CD14-positive monocyte (primary cell): ENCODE results near the gene EPHA1. TPM values are rescaled to one million over a fixed set of nuclear protein-coding genes. Genes with fewer than 3 reads are reported as not detected.
"Not testable (repeated sequence)": the region's sequence is repeated elsewhere in the genome, so short reads cannot be mapped to it uniquely, and the experiment has no call there.

Source experiments
- DNase-seq, 3 donors: peaks; one replicate each; pipeline ENCODE4 v3.0.0-alpha.2; 2011 to 2022
- H2AFZ ChIP-seq: 2 replicates; pipeline ENCODE4 v1.6.0; 2012; ENCODE audit warnings: mild to moderate bottlenecking, low read depth, low read length, inconsistent platforms; ENCODE audit not compliant: insufficient read depth, poor library complexity, severe bottlenecking
- H3K27ac ChIP-seq, 2 donors: 1 replicate in 1 of 2; 2 replicates in 1 of 2; pipeline ENCODE4 v1.5.1; 2012 to 2013; ENCODE audit warnings: low read length in 2 of 2, control low read depth in 1 of 2, inconsistent platforms in 1 of 2, low read depth in 1 of 2, mild to moderate bottlenecking in 1 of 2
- H3K27me3 ChIP-seq, 2 donors: one replicate each; pipeline versions ENCODE4 v1.6.0 to v1.6.1; 2011 to 2013; ENCODE audit warnings: low read length in 2 of 2; ENCODE audit not compliant: control insufficient read depth in 2 of 2, insufficient read depth in 2 of 2
- H3K36me3 ChIP-seq, 2 donors: replicated peaks in 1 of 2; 1 replicate in 1 of 2; 2 replicates in 1 of 2; pipeline versions ENCODE4 v1.5.1 to v1.6.1; 2012 to 2013; ENCODE audit warnings: low read length in 2 of 2, control low read depth in 1 of 2, inconsistent platforms in 1 of 2, mild to moderate bottlenecking in 1 of 2; ENCODE audit not compliant: insufficient read depth in 2 of 2, control insufficient read depth in 1 of 2
- H3K4me1 ChIP-seq, 2 donors: 1 replicate in 1 of 2; 2 replicates in 1 of 2; pipeline versions ENCODE4 v1.5.1 to v1.6.1; 2012 to 2013; ENCODE audit warnings: low read length in 2 of 2, control low read depth in 1 of 2, inconsistent platforms in 1 of 2, mild to moderate bottlenecking in 1 of 2, moderate library complexity in 1 of 2; ENCODE audit not compliant: insufficient read depth in 2 of 2, control insufficient read depth in 1 of 2
- H3K4me2 ChIP-seq: replicated peaks from 2 replicates; pipeline ENCODE3; 2012; ENCODE audit warnings: low read length, moderate library complexity, mild to moderate bottlenecking; ENCODE audit not compliant: poor library complexity, severe bottlenecking; ENCODE audit errors: extremely low read depth
- H3K4me3 ChIP-seq, 3 experiments: fragments of 200-600 bp in 1 of 3; sonication (generic) in 1 of 3; replicated peaks in 1 of 3; 1 replicate in 2 of 3; 2 replicates in 1 of 3; pipeline ENCODE4 v1.5.1; 2011 to 2013; ENCODE audit warnings: low read length in 3 of 3, mild to moderate bottlenecking in 3 of 3, control low read depth in 2 of 3, low read depth in 2 of 3, inconsistent platforms in 1 of 3, moderate library complexity in 1 of 3
- H3K79me2 ChIP-seq: 2 replicates; pipeline ENCODE4 v1.6.0; 2012; ENCODE audit warnings: mild to moderate bottlenecking, control low read depth, inconsistent platforms, low read length, moderate library complexity; ENCODE audit not compliant: insufficient read depth
- H3K9ac ChIP-seq: 2 replicates; pipeline ENCODE4 v1.6.0; 2017; ENCODE audit warnings: low read length, mild to moderate bottlenecking; ENCODE audit not compliant: insufficient read depth, poor library complexity, severe bottlenecking
- H3K9me3 ChIP-seq, 2 donors: replicated peaks in 1 of 2; 1 replicate in 1 of 2; 2 replicates in 1 of 2; pipeline versions ENCODE4 v1.5.1 to v1.6.1; 2012 to 2013; ENCODE audit warnings: low read length in 2 of 2, control low read depth in 1 of 2; ENCODE audit not compliant: control insufficient read depth in 1 of 2, insufficient read depth in 1 of 2
- H4K20me1 ChIP-seq: 2 replicates; pipeline ENCODE4 v1.6.0; 2012; ENCODE audit warnings: mild to moderate bottlenecking, low read length, control low read depth, moderate library complexity; ENCODE audit not compliant: insufficient read depth
- H3K27ac Mint-ChIP-seq, 7 donors: one replicate each; pipeline ENCODE4 v1.8.0; 2020; ENCODE audit warnings: mild to moderate bottlenecking in 7 of 7, mixed read lengths in 7 of 7, moderate library complexity in 6 of 7, inconsistent platforms in 2 of 7
- H3K27me3 Mint-ChIP-seq, 3 donors: one replicate each; pipeline ENCODE4 v1.8.0; 2021 to 2022; ENCODE audit warnings: low read depth in 3 of 3, mild to moderate bottlenecking in 3 of 3, mixed read lengths in 3 of 3, moderate library complexity in 3 of 3, inconsistent platforms in 1 of 3
- H3K36me3 Mint-ChIP-seq, 2 donors: one replicate each; pipeline ENCODE4 v1.8.0; 2020; ENCODE audit warnings: mixed read lengths in 2 of 2, inconsistent platforms in 1 of 2, mild to moderate bottlenecking in 1 of 2
- H3K4me1 Mint-ChIP-seq: one replicate; pipeline ENCODE4 v1.8.0; 2020; ENCODE audit warnings: mild to moderate bottlenecking, mixed read lengths
- H3K4me3 Mint-ChIP-seq, 2 donors: one replicate each; pipeline ENCODE4 v1.8.0; 2020; ENCODE audit warnings: mild to moderate bottlenecking in 2 of 2, mixed read lengths in 2 of 2, moderate library complexity in 1 of 2
- H3K9me3 Mint-ChIP-seq, 7 donors: one replicate each; pipeline ENCODE4 v1.8.0; 2020 to 2022; ENCODE audit warnings: mixed read lengths in 7 of 7, mild to moderate bottlenecking in 6 of 7, moderate library complexity in 6 of 7, inconsistent platforms in 2 of 7
- CTCF ChIP-seq: fragments of 200-600 bp; IDR thresholded peaks from one replicate; pipeline ENCODE4 v1.8.0; 2022; ENCODE audit warnings: antibody characterized with exemption, mild to moderate bottlenecking
- WGBS: methylation state at CpG from one replicate; pipeline ENCODE4 v1.1.5; 2013; ENCODE audit warnings: missing lambda C conversion rate; ENCODE audit not compliant: insufficient coverage; 5-methylcytosine and 5-hydroxymethylcytosine counted together
- intact Hi-C, 2 donors: fragments of 100-400 bp; cut with micrococcal nuclease; formaldehyde crosslinking; loops; one replicate each; pipeline versions ENCODE4 v1.15.0 to v1.15.1; 2023
- polyA plus RNA-seq, 3 donors: library from polyadenylated mRNA; depleted of rRNA in 1 of 3; unstranded in 2 of 3; stranded (reverse) in 1 of 3; fragments of 300-500 nt in 2 of 3; fragments of >200 nt in 1 of 3; fragmentation: Illumina TruSeq in 2 of 3; gene quantifications; 1 replicate in 2 of 3; 2 replicates in 1 of 3; pipeline ENCODE4 v1.2.3, GENCODE V29; 2012 to 2021

EPHA1 gene
- polyA plus RNA-seq, 3 donors: 0.50 to 0.95 TPM; not detected in 1

GRCh38 chr7:143422033-143422432 lies 13.4 kb upstream of the EPHA1 start:
- Histone ChIP-seq H3K4me2 (no peak overlapping the region), H3K27me3 (no peaks in the 10 kb centered on the region), H3K9ac (no peak overlapping the region), H3K27ac (no peak overlapping the region), H3K36me3 (peaks cover 0 to 52% of the 10 kb centered on the region in 2 donors), H3K9me3 (peaks cover 0 to 3% of the 10 kb centered on the region in 2 donors), H4K20me1 (no peaks in the 10 kb centered on the region), H3K4me3 (no peak overlapping the region), H3K4me1 (peaks cover 4 to 6% of the 10 kb centered on the region in 2 donors), H2AFZ (no peak overlapping the region), H3K79me2 (peaks cover 20% of the 10 kb centered on the region)
- Mint-ChIP-seq H3K27me3 (peaks cover 0 to 3% (median 0%) of the 10 kb centered on the region in 3 donors), H3K4me3 (no peak overlapping the region), H3K27ac (no peak overlapping the region), H3K4me1 (peaks cover 17% of the 10 kb centered on the region), H3K36me3 (peaks cover 53% of the 10 kb centered on the region in 2 donors), H3K9me3 (peaks cover 8 to 21% (median 14%) of the 10 kb centered on the region in 7 donors)
- TF ChIP-seq CTCF: no peak
- 79% methylated on average over 2 of the region's 3 CpGs for WGBS
- DNase-seq: no peak
- intact Hi-C loops: no loop called here

GRCh38 chr7:143420624-143421023 lies 12.0 kb upstream of the EPHA1 start:
- H3K27ac ChIP-seq, H3K4me3 ChIP-seq, H3K27ac Mint-ChIP-seq, intact Hi-C loops, H3K4me3 Mint-ChIP-seq, H2AFZ ChIP-seq, H4K20me1 ChIP-seq, H3K27me3 Mint-ChIP-seq, DNase-seq, H3K9ac ChIP-seq, H3K9me3 ChIP-seq, H3K27me3 ChIP-seq, H3K4me2 ChIP-seq: not testable (repeated sequence)
- 88% methylated on average over 1 of the region's 3 CpGs for WGBS
- Mint-ChIP-seq H3K4me1 (peaks cover 20% of the 10 kb centered on the region), H3K36me3 (peaks cover 50 to 53% of the 10 kb centered on the region in 2 donors), H3K9me3 (peaks cover 8 to 21% (median 14%) of the 10 kb centered on the region in 7 donors)
- H3K36me3 ChIP-seq: peaks cover 0 to 52% of the 10 kb centered on the region in 2 donors
- H3K79me2 ChIP-seq: peaks cover 30% of the 10 kb centered on the region
- peaks cover 0 to 20% of the 10 kb centered on the region in 2 donors for H3K4me1 ChIP-seq
